Measurements from ENCODE around the gene LTA. TPM values are rescaled to one million over a fixed set of nuclear protein-coding genes. Genes with fewer than 3 reads are reported as not detected.

Gene LTA
- total and polyA plus RNA-seq, 2 experiments from 2014 or later: not detected

DNA sequence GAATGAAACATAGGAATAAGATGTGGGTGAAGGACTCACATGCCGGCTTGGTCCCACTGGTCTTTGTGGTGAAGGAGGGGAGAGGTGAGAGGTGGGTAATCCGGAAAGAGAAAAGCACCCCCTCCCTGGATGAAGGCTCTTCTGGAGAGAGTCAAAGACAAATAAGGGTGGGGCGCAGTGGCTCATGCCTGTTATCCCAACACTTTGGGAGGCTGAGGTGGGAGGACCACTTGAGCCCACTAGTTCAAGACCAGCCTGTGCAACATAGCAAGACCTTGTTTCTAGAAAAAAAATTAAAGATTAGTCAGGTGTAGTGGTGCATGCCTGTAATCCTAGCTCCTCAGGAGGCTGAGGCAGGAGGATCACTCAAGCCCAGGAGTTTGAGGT lies 7.0 kb downstream of the LTA start:
- Histone ChIP-seq H3K9me2 (replicated peaks; ENCODE audit: insufficient read depth) (no peaks in the 10 kb centered on the region), H3K79me2 (no peaks in the 10 kb centered on the region), H3K9me3 (ENCODE audit: low read depth) (no peaks in the 10 kb centered on the region), H3K27me3 (no peaks in the 10 kb centered on the region), H4K20me1 (ENCODE audit: insufficient read depth, poor library complexity, severe bottlenecking) (no peaks in the 10 kb centered on the region), H3K4me3 (no peak overlapping the region), H3K4me2 (no peak overlapping the region), H2AFZ (no peak overlapping the region), H3K27ac (no peak overlapping the region), H3K4me1 (ENCODE audit: insufficient read depth) (peaks cover 2% of the 10 kb centered on the region), H3K36me3 (replicated peaks; ENCODE audit: insufficient read depth, low read depth) (no peaks in the 10 kb centered on the region)
- 98% methylated on average over 3 of the region's 3 CpGs for WGBS (ENCODE audit: low lambda C conversion rate, missing lambda C conversion rate)
- no peak for DNase-seq (ENCODE audit: low spot score)
- TF ChIP-seq EZH2phosphoT487 (IDR thresholded peaks at IDR 0.05; ENCODE audit: low read depth, severe bottlenecking, unreplicated experiment) (no peak), EZH2 (IDR thresholded peaks at IDR 0.05; ENCODE audit: borderline replicate concordance) (no peak)
- TF ChIP-seq, protein P1, sequence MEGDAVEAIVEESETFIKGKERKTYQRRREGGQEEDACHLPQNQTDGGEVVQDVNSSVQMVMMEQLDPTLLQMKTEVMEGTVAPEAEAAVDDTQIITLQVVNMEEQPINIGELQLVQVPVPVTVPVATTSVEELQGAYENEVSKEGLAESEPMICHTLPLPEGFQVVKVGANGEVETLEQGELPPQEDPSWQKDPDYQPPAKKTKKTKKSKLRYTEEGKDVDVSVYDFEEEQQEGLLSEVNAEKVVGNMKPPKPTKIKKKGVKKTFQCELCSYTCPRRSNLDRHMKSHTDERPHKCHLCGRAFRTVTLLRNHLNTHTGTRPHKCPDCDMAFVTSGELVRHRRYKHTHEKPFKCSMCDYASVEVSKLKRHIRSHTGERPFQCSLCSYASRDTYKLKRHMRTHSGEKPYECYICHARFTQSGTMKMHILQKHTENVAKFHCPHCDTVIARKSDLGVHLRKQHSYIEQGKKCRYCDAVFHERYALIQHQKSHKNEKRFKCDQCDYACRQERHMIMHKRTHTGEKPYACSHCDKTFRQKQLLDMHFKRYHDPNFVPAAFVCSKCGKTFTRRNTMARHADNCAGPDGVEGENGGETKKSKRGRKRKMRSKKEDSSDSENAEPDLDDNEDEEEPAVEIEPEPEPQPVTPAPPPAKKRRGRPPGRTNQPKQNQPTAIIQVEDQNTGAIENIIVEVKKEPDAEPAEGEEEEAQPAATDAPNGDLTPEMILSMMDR (IDR thresholded peaks at IDR 0.05; ENCODE audit: poor library complexity): no peak

DNA sequence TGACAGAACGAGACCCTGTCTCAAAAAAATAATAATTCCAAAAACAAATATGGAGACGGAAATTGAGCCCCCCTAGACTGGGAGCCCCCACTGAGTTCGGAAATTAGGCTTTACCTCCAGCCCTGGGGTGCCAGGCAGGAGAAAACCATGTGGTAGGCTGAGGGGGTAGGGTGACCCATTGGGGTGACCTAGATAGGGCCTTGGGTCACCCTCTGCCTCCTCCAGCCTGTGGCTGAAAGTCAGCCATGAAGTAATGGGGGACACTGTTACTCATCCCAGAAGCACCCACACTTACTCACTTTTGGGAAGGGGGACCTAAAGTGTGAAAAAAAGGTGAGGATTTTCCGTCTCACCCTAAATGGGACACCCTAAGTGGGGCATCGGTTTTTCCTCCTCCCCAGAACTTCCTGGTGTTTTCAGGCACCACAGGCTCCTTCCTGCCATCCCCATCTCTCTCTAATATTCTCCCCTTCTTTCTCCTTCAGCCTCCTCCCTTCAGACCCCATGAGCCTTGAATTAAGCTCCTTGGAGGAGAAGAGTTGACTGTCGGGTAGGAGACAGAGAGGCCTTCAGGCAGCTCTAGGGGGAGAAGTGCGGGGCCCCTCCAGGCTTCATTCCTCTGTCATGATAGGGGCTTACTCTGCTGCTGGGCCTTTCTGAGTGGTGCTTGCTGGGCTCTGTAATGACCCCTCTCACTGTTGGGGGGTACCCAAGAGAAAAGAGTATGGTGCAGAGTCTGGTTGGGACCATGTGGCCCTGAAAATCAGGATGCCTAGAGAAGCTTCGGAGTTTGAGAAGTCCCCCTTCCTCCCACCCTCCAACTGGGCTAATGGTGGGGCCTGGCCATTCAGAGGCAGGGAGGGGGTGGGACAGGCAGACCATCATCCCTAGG lies 7.7 kb downstream of the LTA start:
- 91% methylated on average over 8 of the region's 8 CpGs for WGBS (ENCODE audit: low lambda C conversion rate, missing lambda C conversion rate)
- Histone ChIP-seq H3K4me1 (ENCODE audit: insufficient read depth) (peaks cover 2% of the 10 kb centered on the region), H4K20me1 (ENCODE audit: insufficient read depth, poor library complexity, severe bottlenecking) (no peaks in the 10 kb centered on the region), H3K9me3 (ENCODE audit: low read depth) (no peaks in the 10 kb centered on the region), H3K9me2 (replicated peaks; ENCODE audit: insufficient read depth) (no peaks in the 10 kb centered on the region), H2AFZ (no peak overlapping the region), H3K79me2 (no peaks in the 10 kb centered on the region), H3K4me2 (peak overlapping the region; percentile 95), H3K36me3 (replicated peaks; ENCODE audit: insufficient read depth, low read depth) (no peaks in the 10 kb centered on the region), H3K27me3 (no peaks in the 10 kb centered on the region), H3K27ac (no peak overlapping the region), H3K4me3 (no peak overlapping the region)
- DNase-seq (ENCODE audit: low spot score): no peak
- TF ChIP-seq EZH2phosphoT487 (IDR thresholded peaks at IDR 0.05; ENCODE audit: low read depth, severe bottlenecking, unreplicated experiment) (no peak), EZH2 (IDR thresholded peaks at IDR 0.05; ENCODE audit: borderline replicate concordance) (no peak)
- TF ChIP-seq, protein P1 (IDR thresholded peaks at IDR 0.05; ENCODE audit: poor library complexity): no peak

DNA sequence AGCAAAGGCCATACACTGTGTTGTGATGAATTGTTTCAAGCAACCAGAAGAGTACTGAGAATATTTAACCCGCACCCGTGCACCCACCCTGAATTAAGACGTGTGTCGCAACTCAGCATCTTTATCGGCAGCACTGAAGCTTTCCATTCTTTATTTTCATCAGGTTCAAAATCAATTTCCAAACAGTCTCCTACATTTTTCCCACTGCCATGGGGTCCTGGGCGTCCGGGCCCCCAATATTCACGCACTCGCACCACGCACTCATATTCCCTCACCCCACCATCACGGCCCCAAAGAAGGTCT lies 8.3 kb downstream of the LTA start:
- Histone ChIP-seq H2AFZ (peak overlapping the region; percentile 94), H3K79me2 (no peaks in the 10 kb centered on the region), H3K9me3 (ENCODE audit: low read depth) (no peaks in the 10 kb centered on the region), H3K36me3 (replicated peaks; ENCODE audit: insufficient read depth, low read depth) (no peaks in the 10 kb centered on the region), H3K4me2 (peak overlapping the region; percentile 95), H3K4me3 (peak overlapping the region; percentile 91), H4K20me1 (ENCODE audit: insufficient read depth, poor library complexity, severe bottlenecking) (no peaks in the 10 kb centered on the region), H3K27ac (peak overlapping the region; percentile 88), H3K9me2 (replicated peaks; ENCODE audit: insufficient read depth) (no peaks in the 10 kb centered on the region), H3K27me3 (no peaks in the 10 kb centered on the region), H3K4me1 (ENCODE audit: insufficient read depth) (peaks cover 2% of the 10 kb centered on the region)
- DNase-seq (ENCODE audit: low spot score): no peak
- TF ChIP-seq, protein P1 (IDR thresholded peaks at IDR 0.05; ENCODE audit: poor library complexity): no peak
- TF ChIP-seq EZH2phosphoT487 (IDR thresholded peaks at IDR 0.05; ENCODE audit: low read depth, severe bottlenecking, unreplicated experiment) (no peak), EZH2 (IDR thresholded peaks at IDR 0.05; ENCODE audit: borderline replicate concordance) (no peak)
- 50% methylated on average over 11 of the region's 11 CpGs for WGBS (ENCODE audit: low lambda C conversion rate, missing lambda C conversion rate)
